ENCODE results near the gene ELAPOR1.
A peak's percentile ranks its signal among the peaks of the same experiment; 100 is the strongest.

ELAPOR1 gene

GRCh38 chr1:109111386-109112055, 2.4 kb upstream of the ELAPOR1 start:
- no peak for TF ChIP-seq CTCF (IDR thresholded peaks at IDR 0.05; ENCODE audit: insufficient read depth, missing control alignments)
- FAIRE-seq (no peak), DNase-seq (ENCODE audit: insufficient read length, low spot score) (no peak)

GRCh38 chr1:109112056-109112651, 1.8 kb upstream of the ELAPOR1 start:
- peak; percentile 30 for TF ChIP-seq CTCF (IDR thresholded peaks at IDR 0.05; ENCODE audit: insufficient read depth, missing control alignments)
- FAIRE-seq (no peak), DNase-seq (ENCODE audit: insufficient read length, low spot score) (no peak)

GRCh38 chr1:109112652-109113285, 1.1 kb upstream of the ELAPOR1 start:
- FAIRE-seq: no peak
- peak; percentile 88 for TF ChIP-seq CTCF (IDR thresholded peaks at IDR 0.05; ENCODE audit: insufficient read depth, missing control alignments)
- no peak for DNase-seq (ENCODE audit: insufficient read length, low spot score)

- DNase-seq (ENCODE audit: insufficient read length, low spot score) (no peak), FAIRE-seq (no peak)
- no peak for TF ChIP-seq CTCF (IDR thresholded peaks at IDR 0.05; ENCODE audit: insufficient read depth, missing control alignments)
Measured at GRCh38 chr1:109114342-109114674, 393 bp downstream of the ELAPOR1 start.

GRCh38 chr1:109115685-109116084, 1.8 kb downstream of the ELAPOR1 start:
- no peak for DNase-seq (ENCODE audit: insufficient read length, low spot score)
- no peak for FAIRE-seq

GRCh38 chr1:109116286-109116685, 2.4 kb downstream of the ELAPOR1 start:
- no peak for DNase-seq (ENCODE audit: insufficient read length, low spot score)
- no peak for TF ChIP-seq CTCF (IDR thresholded peaks at IDR 0.05; ENCODE audit: insufficient read depth, missing control alignments)

More at GRCh38 chr1:109115685-109116084, 1.8 kb downstream of the ELAPOR1 start:
- no peak for TF ChIP-seq CTCF (IDR thresholded peaks at IDR 0.05; ENCODE audit: insufficient read depth, missing control alignments)

GRCh38 chr1:109118089-109118488, 4.2 kb downstream of the ELAPOR1 start:
- no peak for FAIRE-seq
- DNase-seq (ENCODE audit: insufficient read length, low spot score): no peak
- TF ChIP-seq CTCF (IDR thresholded peaks at IDR 0.05; ENCODE audit: insufficient read depth, missing control alignments): no peak

More at GRCh38 chr1:109116286-109116685, 2.4 kb downstream of the ELAPOR1 start:
- no peak for FAIRE-seq

Data from D721Med (cell line).